Thoracic aorta (tissue), 2 donors: ENCODE results near the gene WNT2. TPM values are rescaled to one million over a fixed set of nuclear protein-coding genes. Genes with fewer than 3 reads are reported as not detected.

ENCODE experiments used
- ATAC-seq: fragments of 150-250 bp; one replicate; pipeline ENCODE4 v1.8.0; 2017; ENCODE audit warnings: low read depth; ENCODE audit not compliant: insufficient number of reproducible peaks, low FRiP score
- DNase-seq: peaks from one replicate; pipeline ENCODE4 v3.0.0-alpha.2; 2020; ENCODE audit warnings: low spot score
- H3K27ac ChIP-seq, 2 donors: fragments of 200-600 bp; sonication (generic); 1 replicate in 1 of 2; 2 replicates in 1 of 2; pipeline ENCODE4 v1.5.1; 2016; ENCODE audit warnings: mild to moderate bottlenecking in 2 of 2, moderate library complexity in 2 of 2
- H3K27me3 ChIP-seq: fragments of 200-600 bp; sonication (generic); replicated peaks from 2 replicates; pipeline ENCODE4 v1.6.0; 2016; ENCODE audit warnings: mild to moderate bottlenecking; ENCODE audit not compliant: insufficient read depth
- H3K36me3 ChIP-seq: fragments of 200-600 bp; sonication (generic); one replicate; pipeline ENCODE4 v1.5.1; 2016
- H3K4me1 ChIP-seq, 2 donors: fragments of 200-600 bp; sonication (generic); 1 replicate in 1 of 2; 2 replicates in 1 of 2; pipeline versions ENCODE4 v1.5.1 to v1.6.0; 2016; ENCODE audit warnings: low read depth in 2 of 2, mild to moderate bottlenecking in 1 of 2; ENCODE audit not compliant: control insufficient read depth in 1 of 2
- H3K4me3 ChIP-seq: fragments of 200-600 bp; sonication (generic); 2 replicates; pipeline ENCODE4 v1.5.1; 2016; ENCODE audit warnings: mild to moderate bottlenecking
- H3K9me3 ChIP-seq: fragments of 200-600 bp; sonication (generic); 2 replicates; pipeline ENCODE4 v1.5.1; 2016
- CTCF ChIP-seq: fragments of 200-600 bp; sonication (generic); IDR thresholded peaks from one replicate; pipeline ENCODE4 v1.5.1; 2019; ENCODE audit warnings: antibody characterized with exemption
- total RNA-seq, 2 donors: library from RNA; depleted of rRNA; stranded (reverse); fragments of >200 nt; gene quantifications; one replicate each; pipeline versions ENCODE4 v1.1.0 to v1.2.3, GENCODE V29; 2016

WNT2 gene
- total RNA-seq, 2 donors from 2014 or later: 17.1 TPM; not detected in 1

GRCh38 chr7:117279931-117280557, 42.8 kb downstream of the WNT2 start:
- no peaks in the 10 kb centered on the region for H3K27me3 ChIP-seq
- H3K4me3 ChIP-seq: no peak overlapping the region
- no peaks in the 10 kb centered on the region for H3K36me3 ChIP-seq
- DNase-seq (no peak), ATAC-seq (no peak)
- no peak overlapping the region for H3K27ac ChIP-seq
- TF ChIP-seq CTCF: no peak
- peaks cover 0 to 10% of the 10 kb centered on the region in 2 donors for H3K4me1 ChIP-seq
- no peaks in the 10 kb centered on the region for H3K9me3 ChIP-seq

- no peak overlapping the region for H3K4me3 ChIP-seq
- DNase-seq (no peak), ATAC-seq (no peak)
- H3K9me3 ChIP-seq: no peaks in the 10 kb centered on the region
- peaks cover 0 to 10% of the 10 kb centered on the region in 2 donors for H3K4me1 ChIP-seq
- no peaks in the 10 kb centered on the region for H3K36me3 ChIP-seq
- H3K27ac ChIP-seq: no peak overlapping the region
- H3K27me3 ChIP-seq: no peaks in the 10 kb centered on the region
- no peak for TF ChIP-seq CTCF
Observed at GRCh38 chr7:117279203-117279602, 43.7 kb downstream of the WNT2 start.

- H3K27ac ChIP-seq: no peak overlapping the region
- ATAC-seq: no peak
- TF ChIP-seq CTCF: no peak
- no peak overlapping the region for H3K4me3 ChIP-seq
- H3K4me1 ChIP-seq: peaks cover 0 to 10% of the 10 kb centered on the region in 2 donors
- no peaks in the 10 kb centered on the region for H3K27me3 ChIP-seq
- no peak for DNase-seq
- no peaks in the 10 kb centered on the region for H3K36me3 ChIP-seq
- H3K9me3 ChIP-seq: no peaks in the 10 kb centered on the region
Observed at GRCh38 chr7:117278040-117278439, 44.8 kb downstream of the WNT2 start.

GRCh38 chr7:117277576-117277975, 45.3 kb downstream of the WNT2 start:
- Histone ChIP-seq H3K4me1 (peaks cover 0 to 10% of the 10 kb centered on the region in 2 donors), H3K4me3 (no peak overlapping the region), H3K27ac (no peak overlapping the region), H3K27me3 (no peaks in the 10 kb centered on the region), H3K36me3 (no peaks in the 10 kb centered on the region), H3K9me3 (no peaks in the 10 kb centered on the region)
- DNase-seq: no peak
- TF ChIP-seq CTCF: no peak
- ATAC-seq: no peak

- no peak for ATAC-seq
- no peak for DNase-seq
- H3K27me3 ChIP-seq: no peaks in the 10 kb centered on the region
- H3K36me3 ChIP-seq: no peaks in the 10 kb centered on the region
- H3K4me1 ChIP-seq: no peaks in the 10 kb centered on the region
- no peak overlapping the region for H3K4me3 ChIP-seq
- TF ChIP-seq CTCF: no peak
- no peak overlapping the region for H3K27ac ChIP-seq
- no peaks in the 10 kb centered on the region for H3K9me3 ChIP-seq
Observed at GRCh38 chr7:117274951-117275350, 47.9 kb downstream of the WNT2 start.
